Measurements from ENCODE around the gene DDTL.
A peak's percentile ranks its signal among the peaks of the same experiment; 100 is the strongest.

Gene DDTL

DNA sequence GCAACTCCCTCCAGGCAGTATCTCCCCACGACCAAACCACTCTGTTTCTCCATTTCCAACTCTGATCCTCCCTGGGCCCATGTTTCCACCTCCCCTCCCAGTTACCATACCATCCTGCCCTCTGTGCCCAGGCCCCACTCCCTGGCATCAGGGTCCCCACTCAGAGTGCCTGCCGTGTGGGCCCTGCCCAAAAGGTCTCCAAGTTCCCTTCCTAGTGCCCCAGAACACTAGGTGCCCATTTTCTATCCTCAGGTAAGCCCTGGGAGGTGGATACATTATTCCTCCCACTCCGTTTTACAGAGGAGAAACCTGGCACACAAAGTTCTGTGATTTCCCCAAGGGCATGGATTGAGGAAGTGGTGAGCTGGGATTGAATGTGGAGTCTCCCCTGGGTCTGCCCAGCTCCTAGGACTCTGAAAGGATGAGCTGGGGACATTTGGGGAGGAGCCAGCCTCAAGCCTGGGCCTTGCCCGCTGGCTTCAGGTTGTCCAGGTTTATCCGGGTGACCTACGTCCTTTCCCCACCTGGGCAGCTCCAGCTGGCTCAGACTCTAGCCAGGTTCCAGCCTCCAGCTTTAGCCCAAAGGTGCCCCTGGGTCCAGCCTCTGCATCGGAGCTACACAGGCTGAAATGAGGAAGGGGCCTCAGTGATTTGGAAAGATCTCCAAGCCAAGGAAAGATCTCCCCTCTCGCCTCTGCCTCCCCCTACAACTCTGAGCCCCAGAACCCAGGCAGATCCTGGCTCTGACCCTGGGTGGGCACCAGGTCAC, 40.7 kb downstream of the DDTL start:
- no peak for DNase-seq

DNA sequence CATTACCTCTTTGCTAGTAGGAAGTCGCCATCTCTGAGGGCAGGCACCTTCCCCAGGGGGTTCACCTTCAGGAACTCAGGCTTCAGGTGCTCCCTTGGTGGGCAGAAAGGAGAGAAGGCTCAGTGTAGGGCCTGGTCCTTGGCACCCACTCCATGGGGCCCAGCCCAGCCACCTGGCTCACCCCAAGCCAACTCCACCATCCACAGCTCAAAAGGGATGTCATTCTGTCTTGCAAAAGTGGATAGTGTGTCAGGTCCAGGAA, 41.3 kb downstream of the DDTL start:
- no peak for DNase-seq

DNA sequence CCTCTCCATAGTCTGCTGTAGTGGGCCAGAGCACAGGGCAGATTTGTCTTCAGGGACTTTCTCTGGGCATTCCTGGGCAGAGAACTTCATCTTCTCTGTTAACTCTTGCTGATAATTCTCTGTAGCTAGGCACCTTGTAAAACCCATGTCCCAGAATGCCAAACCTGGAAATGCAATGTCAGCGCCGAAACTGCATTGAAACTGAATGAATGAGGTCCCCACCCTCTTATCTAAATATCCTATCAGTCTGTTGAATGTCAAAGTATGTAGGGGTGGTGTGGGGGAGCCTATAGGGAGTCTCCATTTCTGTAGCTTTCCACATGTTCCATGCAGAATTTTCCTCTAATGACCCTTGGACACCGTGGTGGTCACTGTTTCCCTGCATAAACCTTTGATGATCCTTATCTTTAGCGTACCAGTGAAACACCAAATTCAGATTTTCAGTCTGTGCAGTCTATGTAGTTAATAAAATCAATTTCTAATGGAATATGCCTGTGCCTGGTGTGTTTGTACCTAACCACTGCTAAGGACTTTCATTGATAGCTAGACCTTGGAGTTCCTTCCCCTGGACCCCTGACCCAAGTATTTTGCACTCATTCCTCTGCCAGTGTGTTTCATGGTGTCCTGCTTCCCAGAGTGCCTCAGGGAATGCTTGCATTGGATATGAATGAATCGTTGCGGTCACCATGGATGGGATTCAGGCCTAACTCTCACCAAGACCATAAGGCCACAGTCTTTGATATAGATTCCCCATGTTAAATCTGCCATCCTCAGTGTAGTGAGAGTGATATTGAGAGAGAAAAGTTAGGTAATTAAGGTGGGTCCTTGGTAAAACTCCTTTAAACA, 41.9 kb downstream of the DDTL start:
- DNase-seq = no peak

DNA sequence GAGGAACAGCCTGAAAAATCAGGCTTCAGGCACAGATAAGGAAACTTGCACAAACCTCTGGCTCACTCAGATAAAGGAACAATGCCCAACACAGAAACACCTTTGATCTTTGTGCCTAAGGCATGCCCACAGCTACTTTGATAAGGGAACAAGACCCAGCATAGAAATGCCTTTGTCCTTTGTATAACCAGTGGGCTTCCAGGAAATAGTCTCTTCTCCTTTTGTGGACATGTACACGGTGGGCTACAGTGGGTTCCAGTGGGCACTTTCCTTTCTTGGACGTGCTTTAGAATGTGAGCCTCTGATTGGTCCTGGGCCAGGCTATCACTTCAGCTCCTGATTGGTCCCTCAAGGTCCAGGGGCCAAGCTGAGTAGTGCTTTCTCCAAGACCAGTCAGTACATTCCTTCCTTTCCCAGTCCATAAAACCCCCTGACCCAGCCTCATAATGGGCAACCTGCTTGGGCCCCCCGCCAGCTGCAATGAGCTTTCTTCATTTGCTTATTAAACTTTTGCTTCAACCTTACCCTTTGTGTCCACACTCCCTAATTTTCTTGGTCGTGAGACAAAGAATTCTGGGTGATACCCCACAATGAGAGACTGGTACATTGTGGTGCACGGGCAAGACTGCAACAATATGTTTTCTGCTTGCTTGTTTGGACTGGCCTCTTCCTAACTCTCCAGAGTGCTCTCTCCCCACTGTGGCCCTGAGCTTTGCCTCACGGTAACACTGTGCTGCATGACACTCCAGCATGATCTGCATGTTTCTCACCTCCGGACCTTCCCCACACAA, 42.7 kb downstream of the DDTL start:
- DNase-seq = no peak

DNA sequence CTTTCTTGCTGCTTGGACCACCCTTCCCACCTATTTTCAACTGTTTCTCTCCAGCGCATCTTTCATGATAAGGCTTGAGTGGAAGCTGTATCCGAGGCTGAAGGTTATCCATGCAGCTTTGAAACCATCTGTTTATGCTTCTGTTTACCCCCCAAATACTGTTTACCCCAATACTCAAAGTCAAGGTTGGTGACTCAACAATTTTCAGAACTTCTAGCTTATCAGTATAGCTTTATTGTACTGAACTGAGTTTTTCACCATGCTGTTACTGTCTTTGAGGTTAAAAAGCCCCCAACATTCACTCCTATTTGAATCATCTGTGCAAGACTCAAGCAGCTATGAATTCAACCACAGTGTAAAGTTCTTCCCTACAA, 43.3 kb downstream of the DDTL start:
- DNase-seq = no peak

DNA sequence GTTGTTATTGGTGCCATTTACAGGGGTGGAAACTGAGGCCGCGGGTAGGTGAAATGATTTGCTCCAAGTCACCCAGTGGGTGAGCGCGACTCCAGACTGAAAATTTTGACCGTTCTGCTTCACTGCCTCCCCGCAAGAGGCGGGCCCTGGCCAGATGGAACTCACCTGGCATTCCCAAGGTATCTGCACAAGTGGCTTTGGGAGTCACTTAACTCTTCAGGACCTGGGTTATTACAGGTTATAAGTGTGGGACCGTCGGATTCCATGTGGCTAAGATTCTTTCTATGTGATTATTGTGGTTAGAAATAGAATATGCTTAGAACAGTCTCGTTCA, 45.0 kb downstream of the DDTL start:
- peak in 1 of 2 experiments; percentile 1 for DNase-seq

DNA sequence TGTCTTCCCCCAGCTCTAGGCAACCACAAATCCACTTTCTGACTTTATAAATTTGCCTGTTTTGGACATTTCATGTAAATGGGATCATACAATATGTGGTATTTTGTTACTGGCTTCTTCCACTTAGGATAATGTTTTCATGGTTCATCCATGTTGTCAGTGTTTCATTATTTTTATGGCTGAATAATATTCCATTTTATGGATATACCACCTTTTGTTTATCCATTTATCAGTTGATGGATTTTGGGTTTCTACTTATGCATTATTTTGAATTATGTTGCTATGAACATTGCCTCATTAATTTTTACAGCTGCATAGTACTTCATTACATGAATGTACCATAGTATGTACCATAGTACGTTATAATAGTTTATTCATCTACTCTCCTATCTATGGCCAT, 49.5 kb downstream of the DDTL start:
- DNase-seq = no peak

DNA sequence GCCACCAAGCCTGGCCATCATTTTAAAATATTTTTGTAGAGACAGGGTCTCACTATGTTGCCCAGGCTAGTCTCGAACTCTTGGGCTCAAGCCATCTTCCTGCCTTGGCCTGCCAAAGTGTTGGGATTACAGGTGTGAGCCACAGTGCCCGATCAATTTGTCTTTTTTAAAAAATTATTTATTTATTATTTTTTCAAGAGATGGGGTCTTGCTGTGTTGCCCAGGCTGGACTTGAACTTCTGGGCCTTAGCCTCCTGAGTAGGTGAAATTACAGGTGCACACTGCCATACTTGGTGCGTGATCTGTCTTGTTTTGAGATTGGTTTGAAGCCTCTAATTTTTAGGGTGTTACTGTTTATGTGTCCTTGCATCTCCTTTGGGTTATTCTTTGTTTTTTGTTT, 54.6 kb downstream of the DDTL start:
- no peak for DNase-seq
